C4-2B (cell line): Measurements from ENCODE around the gene HRH1.

ENCODE experiments used
- CTCF ChIP-seq: fragments of 450-650 bp; conservative IDR thresholded peaks from 2 replicates; pipeline ENCODE4 v1.5.1; 2017; ENCODE audit warnings: mild to moderate bottlenecking
- ZFX ChIP-seq: fragments of 450-650 bp; IDR thresholded peaks from 2 replicates; pipeline ENCODE4 v1.6.1; 2017

- TF ChIP-seq CTCF (no peak), ZFX (no peak)
These were observed 49.7 kb downstream of the HRH1 start for GRCh38 chr3:11203961-11204360.
